SK-N-SH (cell line): ENCODE measurements around the gene PEAK1. TPM values are rescaled to one million over a fixed set of nuclear protein-coding genes. Genes with fewer than 3 reads are reported as not detected.

Experiments
- CTCF ChIA-PET: fragments of 300-600, 350-600 bp; formaldehyde crosslinking; extraction: SDS; loops from one replicate; lab custom pipeline; 2021; lab: Yijun Ruan, JAX
- POLR2A ChIA-PET: fragments of 350-600 bp; sonication (Branson Sonifier 250); formaldehyde crosslinking; extraction: SDS; loops from one replicate; lab custom pipeline; 2020; ENCODE audit warnings: antibody characterized with exemption, inconsistent platforms; lab: Yijun Ruan, JAX
- DNase-seq: peaks from one replicate; pipeline ENCODE4 v3.0.0; 2012
- H2AFZ ChIP-seq: fragments of 200-600 bp; sonication (generic); 2 replicates; pipeline ENCODE4 v1.8.1; 2016; ENCODE audit warnings: antibody characterized with exemption, mild to moderate bottlenecking, low read depth
- H3F3A ChIP-seq: fragments of 200-600 bp; sonication (generic); replicated peaks from 2 replicates; pipeline ENCODE3; 2016; ENCODE audit warnings: antibody characterized with exemption, mild to moderate bottlenecking; ENCODE audit not compliant: insufficient read depth
- H3K27ac ChIP-seq, 2 experiments: fragments of 200-500 bp in 1 of 2; fragments of 200-600 bp in 1 of 2; sonication (Bioruptor generic) in 1 of 2; sonication (generic), shearing (Covaris generic) in 1 of 2; 2 replicates each; pipeline versions ENCODE4 v1.5.1 to v1.6.1; 2014 to 2016; ENCODE audit warnings: low read depth in 2 of 2, inconsistent platforms in 1 of 2, low read length in 1 of 2, mild to moderate bottlenecking in 1 of 2, mixed read lengths in 1 of 2
- H3K27me3 ChIP-seq: fragments of 200-600 bp; sonication (generic), shearing (Covaris generic); 2 replicates; pipeline ENCODE4 v1.6.1; 2016; ENCODE audit warnings: mixed run types; ENCODE audit not compliant: insufficient read depth
- H3K36me3 ChIP-seq, 2 experiments: fragments of 200-500 bp in 1 of 2; fragments of 200-600 bp in 1 of 2; sonication (Bioruptor generic) in 1 of 2; sonication (generic) in 1 of 2; replicated peaks in 1 of 2; 2 replicates each; pipeline versions ENCODE3 to v1.5.1; 2014 to 2016; ENCODE audit warnings: low read length in 1 of 2, mild to moderate bottlenecking in 1 of 2; ENCODE audit not compliant: insufficient read depth in 2 of 2, control insufficient read depth in 1 of 2
- H3K4me1 ChIP-seq, 2 experiments: fragments of 200-500 bp in 1 of 2; fragments of 200-600 bp in 1 of 2; sonication (Bioruptor generic) in 1 of 2; sonication (generic), shearing (Covaris generic) in 1 of 2; 2 replicates each; pipeline versions ENCODE4 v1.5.1 to v1.6.1; 2014 to 2016; ENCODE audit warnings: low read depth in 1 of 2, low read length in 1 of 2, mixed run types in 1 of 2; ENCODE audit not compliant: insufficient read depth in 2 of 2, control insufficient read depth in 1 of 2
- H3K4me2 ChIP-seq: fragments of 200-600 bp; sonication (generic), shearing (Covaris generic); 2 replicates; pipeline ENCODE4 v1.6.1; 2017; ENCODE audit warnings: mixed run types
- H3K4me3 ChIP-seq, 2 experiments: fragments of 200-500 bp in 1 of 2; fragments of 200-600 bp in 1 of 2; sonication (Bioruptor generic) in 1 of 2; sonication (generic), shearing (Covaris generic) in 1 of 2; 2 replicates each; pipeline versions ENCODE4 v1.5.1 to v1.8.1; 2014 to 2016; ENCODE audit warnings: low read depth in 2 of 2, inconsistent platforms in 1 of 2, low read length in 1 of 2, mild to moderate bottlenecking in 1 of 2, mixed read lengths in 1 of 2, moderate library complexity in 1 of 2
- H3K79me2 ChIP-seq: fragments of 200-600 bp; sonication (generic); 2 replicates; pipeline ENCODE4 v1.8.1; 2017; ENCODE audit warnings: mild to moderate bottlenecking; ENCODE audit not compliant: insufficient read depth
- H3K9ac ChIP-seq: fragments of 200-600 bp; sonication (generic); 2 replicates; pipeline ENCODE4 v1.6.1; 2017; ENCODE audit warnings: mixed run types
- H3K9me2 ChIP-seq: fragments of 200-600 bp; sonication (generic); 2 replicates; pipeline ENCODE4 v1.6.1; 2017; ENCODE audit warnings: mixed run types
- H3K9me3 ChIP-seq: fragments of 200-600 bp; sonication (generic); 2 replicates; pipeline ENCODE4 v1.6.1; 2017; ENCODE audit warnings: mixed run types, mild to moderate bottlenecking, moderate library complexity
- H4K20me1 ChIP-seq: fragments of 200-600 bp; sonication (generic); 2 replicates; pipeline ENCODE4 v1.6.1; 2017; ENCODE audit warnings: mild to moderate bottlenecking, mixed run types; ENCODE audit not compliant: insufficient read depth
- EP300 ChIP-seq, 2 experiments: IDR thresholded peaks; 2 replicates each; pipeline versions ENCODE4 v1.4.0 to v1.6.1; 2012; ENCODE audit warnings: borderline replicate concordance in 1 of 2, low read depth in 1 of 2, low read length in 1 of 2
- FOSL2 ChIP-seq: IDR thresholded peaks from 2 replicates; pipeline ENCODE4 v1.4.0; 2012; ENCODE audit warnings: low read depth, mild to moderate bottlenecking, moderate library complexity, borderline replicate concordance
- FOXJ3 ChIP-seq: sonication (generic); formaldehyde crosslinking; IDR thresholded peaks from 2 replicates; pipeline ENCODE4 v1.5.1; 2020; ENCODE audit warnings: mild to moderate bottlenecking, missing genetic modification reagents
- FOXM1 ChIP-seq: IDR thresholded peaks from 2 replicates; pipeline ENCODE4 v1.4.0; 2012; ENCODE audit warnings: low read depth, mild to moderate bottlenecking
- GABPA ChIP-seq: IDR thresholded peaks from 2 replicates; pipeline ENCODE4 v1.4.0; 2012; ENCODE audit warnings: low read depth, mild to moderate bottlenecking
- GATA2 ChIP-seq: sonication (generic); formaldehyde crosslinking; IDR thresholded peaks from 2 replicates; pipeline ENCODE4 v1.5.0; 2020; ENCODE audit warnings: mild to moderate bottlenecking, missing genetic modification reagents
- IRF3 ChIP-seq: fragments of 150-350 bp; IDR thresholded peaks from 2 replicates; pipeline ENCODE4 v1.6.1; 2016; ENCODE audit warnings: mild to moderate bottlenecking, low read depth, low read length
- JUND ChIP-seq: IDR thresholded peaks from 2 replicates; pipeline ENCODE4 v1.4.0; 2012
- MEF2A ChIP-seq: IDR thresholded peaks from 2 replicates; pipeline ENCODE4 v1.4.0; 2012; ENCODE audit warnings: low read depth, borderline replicate concordance
- NFIC ChIP-seq: IDR thresholded peaks from 2 replicates; pipeline ENCODE4 v1.4.0; 2012; ENCODE audit warnings: borderline replicate concordance
- NRF1 ChIP-seq: IDR thresholded peaks from 2 replicates; pipeline ENCODE4 v1.6.1; 2012; ENCODE audit warnings: low read depth, mild to moderate bottlenecking, low read length
- POLR2AphosphoS5 ChIP-seq: IDR thresholded peaks from 2 replicates; pipeline ENCODE4 v1.6.1; 2012; ENCODE audit warnings: low read depth, low read length
- RCOR1 ChIP-seq: fragments of 150-350 bp; IDR thresholded peaks from 2 replicates; pipeline ENCODE4 v1.6.1; 2017; ENCODE audit warnings: antibody characterized with exemption, low read length
- RFX5 ChIP-seq: IDR thresholded peaks from 2 replicates; pipeline ENCODE4 v1.6.1; 2012; ENCODE audit warnings: mild to moderate bottlenecking, improper control_type of control experiment, low read length
- RXRA ChIP-seq: IDR thresholded peaks from 2 replicates; pipeline ENCODE4 v1.4.0; 2012; ENCODE audit warnings: low read depth, mild to moderate bottlenecking, borderline replicate concordance
- TAF1 ChIP-seq: IDR thresholded peaks from 2 replicates; pipeline ENCODE4 v1.6.1; 2012; ENCODE audit warnings: low read depth, mild to moderate bottlenecking, low read length, moderate library complexity, borderline replicate concordance
- TCF12 ChIP-seq: IDR thresholded peaks from 2 replicates; pipeline ENCODE4 v1.4.0; 2012
- TEAD4 ChIP-seq: IDR thresholded peaks from 2 replicates; pipeline ENCODE4 v1.4.0; 2012; ENCODE audit warnings: mild to moderate bottlenecking, borderline replicate concordance; ENCODE audit not compliant: insufficient read depth
- USF2 ChIP-seq: fragments of 150-350 bp; IDR thresholded peaks from 2 replicates; pipeline ENCODE4 v1.6.1; 2017; ENCODE audit warnings: antibody characterized with exemption, low read length, low read depth, borderline replicate concordance
- ZBTB33 ChIP-seq: IDR thresholded peaks from 2 replicates; pipeline ENCODE4 v1.4.0; 2012; ENCODE audit warnings: low read depth, borderline replicate concordance
- WGBS: methylation state at CpG from one replicate; pipeline ENCODE4 v1.1.6; 2017; ENCODE audit warnings: low lambda C conversion rate; 5-methylcytosine and 5-hydroxymethylcytosine counted together
- polyA plus RNA-seq, 3 experiments: library from polyadenylated mRNA; depleted of rRNA; stranded (reverse); fragments of >200 nt; gene quantifications; 2 replicates each; pipeline ENCODE4 v1.2.3, GENCODE V29; 2012

Gene PEAK1
- polyA plus RNA-seq, 1 of the 3 experiments (the other 2 are of a cell fraction): 9.0 TPM

- Histone ChIP-seq H4K20me1 (peaks cover 57% of the 10 kb centered on the region), H2AFZ (no peak overlapping the region), H3K9ac (no peak overlapping the region), H3K27me3 (no peaks in the 10 kb centered on the region), H3K36me3 (no peaks in the 10 kb centered on the region), H3K4me3 (no peak overlapping the region), H3K9me2 (no peaks in the 10 kb centered on the region), H3K4me1 (no peaks in the 10 kb centered on the region; a peak in 1 of 4 replicates), H3K27ac (no peak overlapping the region), H3K4me2 (no peak overlapping the region), H3K79me2 (peaks cover 98% of the 10 kb centered on the region), H3F3A (peaks cover 17% of the 10 kb centered on the region), H3K9me3 (no peaks in the 10 kb centered on the region)
- ChIA-PET POLR2A (no interaction called here), CTCF (interaction anchor here (0.6 kb wide), 1 partner anchor 9 kb away, joined by 3 read pairs; no protein-coding TSS in a partner anchor)
- DNase-seq: no peak
- TF ChIP-seq RXRA: no peak
- TF ChIP-seq GATA2: no peak
- TF ChIP-seq GABPA: no peak
- TF ChIP-seq USF2: no peak
- TF ChIP-seq TAF1: no peak
- no peak for TF ChIP-seq JUND
- TF ChIP-seq ZBTB33: no peak
- no peak for TF ChIP-seq RFX5
- TF ChIP-seq MEF2A: no peak
- TF ChIP-seq IRF3: no peak
- no peak for TF ChIP-seq NRF1
- TF ChIP-seq TEAD4: no peak
- TF ChIP-seq NFIC: no peak
- TF ChIP-seq FOXM1: no peak
- no peak for TF ChIP-seq TCF12
- no peak for TF ChIP-seq FOXJ3 (CRISPR knock-in tag)
- TF ChIP-seq RCOR1: no peak
- no peak for TF ChIP-seq EP300 (IDR thresholded peaks at IDR 0.05; ENCODE audit: borderline replicate concordance in 1 of 2, low read depth in 1 of 2, low read length in 1 of 2)
- TF ChIP-seq POLR2AphosphoS5: no peak
- no peak for TF ChIP-seq FOSL2
- 87% methylated on average over 4 of the region's 4 CpGs for WGBS
Measured at GRCh38 chr15:77373441-77373840, 46.5 kb downstream of the PEAK1 start.
